HCT116 (cell line): Measurements from ENCODE around the gene DRAP1. TPM values are rescaled to one million over a fixed set of nuclear protein-coding genes. Genes with fewer than 3 reads are reported as not detected.

Experiments
- ATAC-seq: fragments of 200-7000 bp; cut with Tn5 transposase; 2 replicates; pipeline ENCODE4 v1.9.1; 2020; ENCODE audit warnings: mild to moderate bottlenecking, moderate library complexity
- BruUV-seq: library from RNA; stranded (reverse); fragments of 400-500 nt; replicated peaks from 2 replicates; lab custom pipeline; 2021; lab: Mats Ljungman, UMichigan
- CTCF ChIA-PET: fragments of 300-600 bp; sonication (Branson Sonifier 250); formaldehyde crosslinking; loops from one replicate; lab custom pipeline; 2021; ENCODE audit warnings: antibody characterized with exemption; lab: Charles Lee
- POLR2A ChIA-PET: fragments of 300-600, 350-600 bp; sonication (Branson Sonifier 250); formaldehyde crosslinking; loops from one replicate; lab custom pipeline; 2021; ENCODE audit warnings: antibody characterized with exemption; lab: Charles Lee
- RAD21 ChIA-PET, 2 experiments: fragments of 300-600 bp; sonication (Branson Sonifier 250); formaldehyde crosslinking; loops; one replicate each; lab custom pipeline; 2023; ENCODE audit warnings: low total read pairs in 2 of 2; ENCODE audit not compliant: uncharacterized antibody in 2 of 2, unreplicated experiment in 2 of 2, low non-redundant PET in 1 of 2; lab: Charles Lee
- DNase-seq: peaks from one replicate; pipeline ENCODE4 v3.0.0-alpha.2; 2010; ENCODE audit warnings: low read depth, low spot score
- H2AFZ ChIP-seq: fragments of 200-600 bp; shearing (Covaris generic), sonication (generic); 2 replicates; pipeline ENCODE4 v1.6.1; 2017; ENCODE audit warnings: low read depth, mixed run types, mixed read lengths, antibody characterized with exemption, low read length; ENCODE audit not compliant: poor library complexity, severe bottlenecking
- H3K27ac ChIP-seq: 2 replicates; pipeline ENCODE4 v1.5.1; 2012; ENCODE audit warnings: low read depth, low read length
- H3K27me3 ChIP-seq: fragments of 200-600 bp; sonication (generic); 2 replicates; pipeline ENCODE4 v1.6.1; 2016; ENCODE audit warnings: mixed run types, low read length, mixed read lengths; ENCODE audit not compliant: insufficient read depth
- H3K36me3 ChIP-seq, 2 experiments: fragments of 200-500 bp in 1 of 2; fragments of 200-600 bp in 1 of 2; sonication (Bioruptor generic) in 1 of 2; sonication (generic) in 1 of 2; 2 replicates each; pipeline versions ENCODE4 v1.5.1 to v1.6.1; 2014 to 2016; ENCODE audit warnings: low read length in 2 of 2, inconsistent platforms in 1 of 2, mixed read lengths in 1 of 2, mixed run types in 1 of 2; ENCODE audit not compliant: insufficient read depth in 2 of 2, control insufficient read depth in 1 of 2
- H3K4me1 ChIP-seq, 2 experiments: fragments of 200-600 bp in 1 of 2; sonication (generic) in 1 of 2; 2 replicates each; pipeline versions ENCODE4 v1.5.1 to v1.6.1; 2012 to 2017; ENCODE audit warnings: low read length in 2 of 2, inconsistent platforms in 1 of 2, mild to moderate bottlenecking in 1 of 2, mixed read lengths in 1 of 2, mixed run types in 1 of 2, moderate library complexity in 1 of 2; ENCODE audit not compliant: insufficient read depth in 2 of 2, control insufficient read depth in 1 of 2
- H3K4me2 ChIP-seq: fragments of 200-600 bp; sonication (generic); 2 replicates; pipeline ENCODE4 v1.6.1; 2017; ENCODE audit warnings: mixed run types, low read length, mixed read lengths
- H3K4me3 ChIP-seq, 2 experiments: fragments of 200-600 bp in 1 of 2; sonication (generic) in 1 of 2; replicated peaks in 1 of 2; 2 replicates each; pipeline ENCODE4 v1.5.1; 2011 to 2016; ENCODE audit warnings: low read length in 2 of 2, control low read depth in 1 of 2, low read depth in 1 of 2, mild to moderate bottlenecking in 1 of 2, mixed read lengths in 1 of 2, mixed run types in 1 of 2
- H3K79me2 ChIP-seq: fragments of 200-600 bp; sonication (generic); 2 replicates; pipeline ENCODE4 v1.6.1; 2017; ENCODE audit warnings: mild to moderate bottlenecking, mixed run types, low read length, moderate library complexity, mixed read lengths; ENCODE audit not compliant: insufficient read depth
- H3K9ac ChIP-seq: fragments of 200-600 bp; sonication (generic); 2 replicates; pipeline ENCODE4 v1.6.1; 2016; ENCODE audit warnings: low read length, mixed read lengths
- H3K9me2 ChIP-seq: fragments of 200-600 bp; sonication (generic), shearing (Covaris generic); 2 replicates; pipeline ENCODE4 v1.6.1; 2017; ENCODE audit warnings: mixed run types, mild to moderate bottlenecking, moderate library complexity; ENCODE audit not compliant: insufficient read depth
- H3K9me3 ChIP-seq, 2 experiments: fragments of 200-500 bp in 1 of 2; fragments of 200-600 bp in 1 of 2; sonication (Bioruptor generic) in 1 of 2; sonication (generic) in 1 of 2; 2 replicates each; pipeline ENCODE4 v1.6.1; 2014 to 2017; ENCODE audit warnings: low read length in 2 of 2, mixed read lengths in 2 of 2, inconsistent platforms in 1 of 2, low read depth in 1 of 2, mild to moderate bottlenecking in 1 of 2, mixed run types in 1 of 2, moderate library complexity in 1 of 2; ENCODE audit not compliant: control insufficient read depth in 1 of 2, insufficient read depth in 1 of 2
- H4K20me1 ChIP-seq: fragments of 200-600 bp; sonication (generic), shearing (Covaris generic); 2 replicates; pipeline ENCODE4 v1.6.1; 2017; ENCODE audit warnings: mixed run types, mild to moderate bottlenecking, moderate library complexity; ENCODE audit not compliant: insufficient read depth
- ATF3 ChIP-seq: IDR thresholded peaks from 2 replicates; pipeline ENCODE4 v1.6.1; 2012
- CBX3 ChIP-seq: IDR thresholded peaks from 2 replicates; pipeline ENCODE4 v1.6.1; 2012; ENCODE audit warnings: low read depth
- CEBPB ChIP-seq: IDR thresholded peaks from 2 replicates; pipeline ENCODE4 v1.6.1; 2012; ENCODE audit warnings: low read depth
- CTCF ChIP-seq, 3 experiments: fragments of 200-600 bp in 1 of 3; sonication (generic) in 1 of 3; IDR thresholded peaks in 2 of 3; conservative IDR thresholded peaks in 1 of 3; 2 replicates each; pipeline ENCODE4 v1.5.1; 2012 to 2017; ENCODE audit warnings: low read depth in 2 of 3, low read length in 2 of 3, antibody characterized with exemption in 1 of 3, borderline replicate concordance in 1 of 3, control low read depth in 1 of 3, mild to moderate bottlenecking in 1 of 3, mixed read lengths in 1 of 3, mixed run types in 1 of 3, moderate library complexity in 1 of 3; ENCODE audit not compliant: insufficient read depth in 1 of 3
- ELF1 ChIP-seq: IDR thresholded peaks from 2 replicates; pipeline ENCODE4 v1.6.1; 2012; ENCODE audit warnings: low read depth, borderline replicate concordance
- EZH2phosphoT487 ChIP-seq: fragments of 200-600 bp; IDR thresholded peaks from 2 replicates; pipeline ENCODE4 v1.6.1; 2018; ENCODE audit warnings: antibody characterized with exemption, borderline replicate concordance
- FOSL1 ChIP-seq: IDR thresholded peaks from 2 replicates; pipeline ENCODE4 v1.6.1; 2012; ENCODE audit warnings: low read depth
- JUND ChIP-seq: IDR thresholded peaks from 2 replicates; pipeline ENCODE4 v1.6.1; 2012
- POLR2AphosphoS5 ChIP-seq: IDR thresholded peaks from 2 replicates; pipeline ENCODE4 v1.6.1; 2011; ENCODE audit warnings: mild to moderate bottlenecking, low read depth, low read length, moderate library complexity
- RAD21 ChIP-seq: IDR thresholded peaks from 2 replicates; pipeline ENCODE4 v1.6.1; 2012; ENCODE audit warnings: low read depth, mild to moderate bottlenecking
- SIN3A ChIP-seq: IDR thresholded peaks from 2 replicates; pipeline ENCODE4 v1.6.1; 2012; ENCODE audit warnings: low read depth
- SP1 ChIP-seq: IDR thresholded peaks from 2 replicates; pipeline ENCODE4 v1.6.1; 2012; ENCODE audit warnings: low read depth
- SRF ChIP-seq: IDR thresholded peaks from 2 replicates; pipeline ENCODE4 v1.6.1; 2012; ENCODE audit warnings: low read depth
- TCF7L2 ChIP-seq: IDR thresholded peaks from 2 replicates; pipeline ENCODE4 v1.7.0; 2011; ENCODE audit warnings: borderline replicate concordance, inconsistent platforms; ENCODE audit not compliant: insufficient read depth, insufficient read length; ENCODE audit errors: extremely low read depth
- YY1 ChIP-seq: IDR thresholded peaks from 2 replicates; pipeline ENCODE4 v1.6.1; 2011; ENCODE audit warnings: low read length, low read depth, moderate library complexity, mild to moderate bottlenecking; ENCODE audit not compliant: insufficient replicate concordance; ENCODE audit errors: extremely low read depth
- ZBTB33 ChIP-seq: IDR thresholded peaks from 2 replicates; pipeline ENCODE4 v1.6.1; 2011; ENCODE audit warnings: mild to moderate bottlenecking, low read length, moderate library complexity; ENCODE audit not compliant: insufficient replicate concordance; ENCODE audit errors: extremely low read depth
- ZFX ChIP-seq: fragments of 450-650 bp; IDR thresholded peaks from 2 replicates; pipeline ENCODE4 v1.6.1; 2017
- ZNF274 ChIP-seq: fragments of 200-500 bp; sonication (Bioruptor generic); IDR thresholded peaks from 2 replicates; pipeline ENCODE4 v1.6.1; 2014; ENCODE audit warnings: mild to moderate bottlenecking, low read depth, low read length, inconsistent platforms
- intact Hi-C: fragments of 100-400 bp; cut with micrococcal nuclease; formaldehyde crosslinking; loops from 2 replicates; pipeline ENCODE4 v1.10.0; 2022
- total RNA-seq: library from RNA; stranded (reverse); gene quantifications from one replicate; pipeline ENCODE4 v1.2.1, GENCODE V29; 2021; ENCODE audit not compliant: unreplicated experiment
- TF ChIP-seq, protein P1 (sequence below): IDR thresholded peaks from 2 replicates; pipeline ENCODE4 v1.6.1; 2012

Gene DRAP1
- total RNA-seq, 1 experiment from 2014 or later: 158 TPM

- no peak for ATAC-seq
- peaks cover 15% of the 10 kb centered on the region; the same call in 1 of the 2 replicates for H3K79me2 ChIP-seq
- H3K9me2 ChIP-seq: no peaks in the 10 kb centered on the region
- CTCF ChIA-PET: no interaction called here
- TF ChIP-seq CBX3 (no peak), FOSL1 (no peak), CTCF (IDR thresholded peaks at IDR 0.05 in 2 of 3, conservative IDR thresholded peaks at IDR 0.05 in 1 of 3; ENCODE audit: borderline replicate concordance in 1 of 3, insufficient read depth in 1 of 3, low read depth in 2 of 3, low read length in 2 of 3) (no peak), POLR2AphosphoS5 (no peak), RAD21 (no peak), SRF (no peak), JUND (no peak), ZFX (no peak), YY1 (no peak), ELF1 (no peak), CEBPB (no peak), SIN3A (no peak), TCF7L2 (no peak), ATF3 (no peak), ZNF274 (no peak), SP1 (no peak), ZBTB33 (no peak), EZH2phosphoT487 (no peak)
- TF ChIP-seq, protein P1, sequence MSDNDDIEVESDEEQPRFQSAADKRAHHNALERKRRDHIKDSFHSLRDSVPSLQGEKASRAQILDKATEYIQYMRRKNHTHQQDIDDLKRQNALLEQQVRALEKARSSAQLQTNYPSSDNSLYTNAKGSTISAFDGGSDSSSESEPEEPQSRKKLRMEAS: no peak
- TF ChIP-seq, all 23 proteins: peak for 0
- ChIA-PET RAD21 (no interaction called here), POLR2A (no interaction called here)
- peaks cover 5 to 29% of the 10 kb centered on the region in 2 experiments; a peak in 2 of 4 replicates for H3K36me3 ChIP-seq
- no peak for DNase-seq
- H3K9ac ChIP-seq: no peak overlapping the region
- no TSS peak for BruUV-seq
- no peaks in the 10 kb centered on the region for H3K9me3 ChIP-seq
- no peak overlapping the region for H3K4me3 ChIP-seq
- H3K4me1 ChIP-seq: peaks cover 2 to 9% of the 10 kb centered on the region in 2 experiments; a peak in 3 of 4 replicates
- H3K27ac ChIP-seq: no peak overlapping the region
- intact Hi-C loops: no loop called here
- no peaks in the 10 kb centered on the region for H4K20me1 ChIP-seq
- H2AFZ ChIP-seq: no peak overlapping the region
- no peak overlapping the region for H3K4me2 ChIP-seq
- no peaks in the 10 kb centered on the region for H3K27me3 ChIP-seq
Observed at GRCh38 chr11:65880027-65880426, 39.2 kb upstream of the DRAP1 start.
